Lower leg skin (tissue), 3 donors: ENCODE results near the gene DYRK1B.

ENCODE experiments used
- CTCF ChIP-seq, 3 donors: fragments of 450-650 bp; IDR thresholded peaks; one replicate each; pipeline ENCODE4 v1.5.1; 2016; ENCODE audit warnings: antibody characterized with exemption in 3 of 3, mild to moderate bottlenecking in 3 of 3, moderate library complexity in 2 of 3
- POLR2A ChIP-seq, 2 donors: fragments of 450-650 bp; IDR thresholded peaks; one replicate each; pipeline ENCODE4 v1.6.1; 2016 to 2017; ENCODE audit warnings: antibody characterized with exemption in 2 of 2, mild to moderate bottlenecking in 1 of 2, moderate library complexity in 1 of 2

DNA sequence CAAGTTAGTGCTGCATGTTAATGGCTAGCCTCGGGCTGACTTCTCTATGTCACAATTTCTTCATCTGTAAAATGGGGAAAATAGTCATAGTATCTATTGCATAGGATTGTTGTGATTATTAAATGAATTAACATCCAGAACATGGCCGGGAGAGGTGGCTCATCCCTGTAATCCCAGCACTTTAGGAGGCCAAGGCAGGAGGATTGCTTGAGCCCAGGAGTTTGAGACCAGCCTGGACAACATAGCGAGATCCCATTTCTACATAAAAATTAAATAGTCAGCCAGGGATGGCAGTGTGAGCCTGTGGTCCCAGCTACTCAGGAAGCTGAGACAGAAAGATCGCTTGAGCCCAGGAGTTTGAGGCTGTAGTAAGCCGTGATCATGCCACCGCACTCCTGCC, 34.0 kb upstream of the DYRK1B start:
- TF ChIP-seq CTCF (IDR thresholded peaks at IDR 0.05) (no peak), POLR2A (IDR thresholded peaks at IDR 0.05) (no peak)
